Hepatic stellate cell (primary cell): ENCODE results near the gene TSC22D4.

ENCODE experiments used
- DNase-seq: peaks from one replicate; pipeline ENCODE4 v3.0.0; 2011; ENCODE audit warnings: low spot score

Gene TSC22D4

DNA sequence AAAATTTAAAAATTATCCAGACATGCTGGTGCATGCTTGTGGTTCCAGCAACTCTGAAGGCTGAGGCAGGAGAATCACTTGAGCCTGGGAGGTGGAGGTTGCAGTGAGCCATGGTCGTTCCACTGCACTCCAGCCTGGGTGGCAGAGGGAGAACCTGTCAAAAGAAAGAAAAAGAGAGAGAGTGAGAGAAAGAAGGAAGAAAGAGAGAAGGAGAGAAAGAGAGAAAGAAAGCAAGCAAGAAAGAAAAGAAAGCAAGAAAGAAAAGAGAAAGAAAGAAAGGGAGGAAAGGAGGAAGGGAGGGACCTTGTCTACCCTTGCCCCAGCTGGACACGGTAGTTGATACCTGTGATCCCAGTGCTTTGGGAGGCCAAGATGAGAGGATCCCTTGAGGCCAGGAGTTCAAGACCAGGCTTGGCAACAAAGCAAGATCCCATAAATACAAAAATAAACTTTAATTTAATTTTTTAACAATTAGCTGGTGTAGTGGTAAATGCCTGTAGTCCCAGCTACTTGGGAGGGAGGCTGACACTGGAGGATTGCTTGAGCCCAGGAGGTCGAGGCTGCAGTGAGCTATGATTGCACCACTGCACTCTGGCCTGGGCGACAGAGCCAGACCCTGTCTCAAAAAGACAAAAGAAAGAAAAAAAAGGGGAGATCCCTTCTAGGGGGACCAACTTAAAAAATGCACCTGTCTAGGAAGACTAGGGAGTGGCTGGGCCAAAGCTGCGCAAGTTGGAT, 13.9 kb upstream of the TSC22D4 start:
- DNase-seq: no peak

- DNase-seq: no peak
These were observed 12.2 kb upstream of the TSC22D4 start for GRCh38 chr7:100491192-100491578.

GRCh38 chr7:100490483-100491191, 11.6 kb upstream of the TSC22D4 start:
- no peak for DNase-seq

GRCh38 chr7:100489824-100490223, 10.8 kb upstream of the TSC22D4 start:
- DNase-seq: peak; percentile 99

- DNase-seq: no peak
These were observed 10.1 kb upstream of the TSC22D4 start for GRCh38 chr7:100489121-100489520.

- DNase-seq: no peak
These were observed 9.5 kb upstream of the TSC22D4 start for GRCh38 chr7:100488333-100489095.

DNA sequence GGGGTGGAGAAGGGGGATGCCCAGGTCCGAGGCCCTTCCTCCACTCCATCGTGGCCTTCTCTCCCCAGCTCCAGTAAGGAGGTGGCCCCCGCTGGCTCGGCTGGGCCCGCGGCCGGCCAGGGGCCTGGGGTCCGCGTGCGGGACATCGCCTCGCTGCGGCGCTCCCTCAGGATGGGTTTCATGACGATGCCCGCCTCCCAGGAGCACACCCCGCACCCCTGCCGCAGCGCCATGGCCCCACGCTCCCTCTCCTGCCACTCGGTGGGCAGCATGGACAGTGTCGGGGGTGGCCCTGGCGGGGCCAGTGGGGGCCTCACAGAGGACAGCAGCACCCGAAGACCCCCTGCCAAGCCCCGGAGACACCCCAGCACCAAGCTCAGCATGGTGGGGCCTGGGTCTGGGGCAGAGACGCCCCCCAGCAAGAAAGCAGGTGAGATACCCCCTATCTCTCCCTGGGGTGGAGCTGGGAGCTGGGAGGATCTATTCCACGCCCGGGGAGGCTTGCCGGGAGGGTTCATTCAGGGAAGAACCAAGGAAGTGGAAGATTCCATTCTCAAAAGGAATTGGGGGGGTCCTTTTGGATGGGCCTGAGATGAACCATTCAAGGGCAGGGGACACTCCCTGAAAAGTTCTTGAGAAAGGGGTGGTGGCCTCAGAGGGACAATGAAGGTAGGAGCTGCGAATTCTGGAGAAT, 7.9 kb upstream of the TSC22D4 start:
- DNase-seq: peak; percentile 50

DNA sequence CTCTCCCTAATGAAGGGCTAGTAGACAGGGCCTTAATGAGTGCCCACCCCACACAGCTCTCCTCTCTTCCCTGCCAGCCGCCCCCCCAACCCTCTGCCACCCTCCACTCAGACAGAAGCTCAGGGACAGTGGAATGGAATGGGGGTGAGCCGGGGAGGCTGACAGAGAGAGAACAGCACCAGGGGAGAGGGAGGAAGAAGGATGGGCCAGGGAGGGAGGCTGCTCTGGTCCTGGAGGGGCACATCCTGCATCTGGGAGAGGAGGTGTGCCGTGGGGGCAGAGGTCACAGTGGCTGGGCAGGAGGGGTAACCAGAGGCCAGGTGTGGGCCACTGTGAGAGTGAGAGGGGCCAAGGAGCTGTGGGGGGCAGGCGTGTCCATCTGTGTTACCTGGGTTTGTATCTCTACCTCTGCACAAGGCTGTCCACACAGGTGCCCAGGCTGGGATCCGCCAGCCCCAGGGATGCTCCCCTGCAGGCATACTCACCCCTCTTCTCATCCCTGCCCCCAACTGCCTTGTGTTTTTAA, 7.2 kb upstream of the TSC22D4 start:
- DNase-seq: peak; percentile 4

GRCh38 chr7:100485471-100485876, 6.5 kb upstream of the TSC22D4 start:
- peak; percentile 2 for DNase-seq

- DNase-seq: no peak
These were observed 5.6 kb upstream of the TSC22D4 start for GRCh38 chr7:100484673-100485045.

DNA sequence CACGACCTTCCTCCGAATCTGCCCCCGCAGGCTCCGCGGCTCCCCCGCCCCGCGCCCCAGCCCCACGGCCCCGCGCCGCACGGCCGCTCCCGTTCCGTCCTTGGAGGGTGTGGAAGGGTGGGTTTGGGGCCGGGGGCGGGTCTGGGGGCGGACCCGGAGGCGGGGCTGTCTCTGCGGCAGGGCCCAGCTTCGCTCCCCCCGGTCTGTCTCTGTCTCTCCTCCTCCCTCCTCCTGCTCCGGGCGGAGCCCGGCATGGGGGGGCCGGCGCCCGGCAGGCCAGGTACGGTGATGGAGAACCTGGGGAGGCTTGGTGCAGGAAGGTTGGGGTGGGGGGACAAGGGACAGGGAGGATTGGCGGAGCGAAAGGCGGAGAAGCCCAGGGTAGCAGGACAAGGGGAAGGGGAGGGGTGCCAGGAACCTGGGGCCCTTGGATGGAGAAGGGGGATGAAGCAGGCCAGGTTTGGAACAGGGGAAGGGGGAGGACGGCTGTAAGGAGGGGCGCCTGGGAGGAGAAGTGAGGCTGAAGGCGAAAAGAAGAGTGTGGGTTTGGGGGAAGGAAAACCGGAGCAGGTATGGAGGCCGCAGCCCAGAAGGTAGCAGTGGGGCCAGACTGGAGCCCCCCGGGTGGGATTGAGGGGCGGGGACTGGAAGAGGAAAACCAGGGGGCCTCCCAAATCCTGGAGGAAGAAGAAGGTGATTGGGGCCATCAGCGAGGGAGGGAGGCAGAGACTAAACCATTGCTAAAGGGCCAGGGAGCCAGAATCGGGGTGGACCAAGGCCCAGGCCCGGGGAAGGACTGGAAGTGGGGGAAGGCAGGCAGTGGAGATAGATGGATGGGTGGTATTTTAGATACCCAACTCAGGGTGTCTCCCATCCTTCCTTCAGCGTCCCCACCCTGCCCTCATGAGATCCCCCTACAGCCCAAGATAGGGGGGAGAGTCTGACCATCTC, 5.0 kb upstream of the TSC22D4 start, which contains the start of gene NYAP1:
Gene NYAP1 (plus strand): TSS at position 206 of the 951 bp plus-strand sequence. CDS start 1,385 bp downstream, outside the sequence.
- DNase-seq: peak; percentile 66

DNA sequence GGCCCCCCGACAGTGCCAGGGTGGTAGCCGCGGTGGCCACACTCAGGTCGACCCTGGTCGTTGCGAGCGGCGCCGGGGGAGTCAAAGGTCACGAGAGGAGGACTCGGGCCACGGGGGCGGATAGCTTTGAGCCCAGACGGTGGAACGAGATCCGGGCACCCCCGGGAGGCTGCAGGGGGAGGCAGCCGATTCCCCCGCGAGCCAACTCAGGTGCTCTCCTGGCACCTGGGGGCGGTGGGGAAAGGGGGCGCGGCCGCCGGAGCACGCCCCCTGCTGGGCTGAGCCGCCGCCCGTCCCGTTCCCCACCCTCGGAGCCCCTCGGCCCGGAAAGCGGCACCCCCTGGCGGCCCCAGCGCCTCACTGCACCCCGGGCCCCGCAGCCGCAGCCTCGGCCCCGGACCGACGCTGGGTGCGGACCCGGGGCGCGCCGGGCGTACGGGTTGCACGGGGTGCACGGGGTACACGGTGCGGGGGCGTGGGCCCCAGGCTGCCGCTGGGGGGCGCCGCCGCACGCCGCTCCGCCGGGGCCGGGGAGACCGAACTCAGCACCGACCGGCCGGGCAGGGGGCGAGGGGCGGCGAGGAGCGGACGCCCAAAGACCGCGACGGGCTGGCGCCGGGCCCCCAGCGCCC, 4.2 kb upstream of the TSC22D4 start:
- peak; percentile 85 for DNase-seq

- DNase-seq: no peak
These were observed 3.7 kb upstream of the TSC22D4 start for GRCh38 chr7:100482728-100483089.

DNA sequence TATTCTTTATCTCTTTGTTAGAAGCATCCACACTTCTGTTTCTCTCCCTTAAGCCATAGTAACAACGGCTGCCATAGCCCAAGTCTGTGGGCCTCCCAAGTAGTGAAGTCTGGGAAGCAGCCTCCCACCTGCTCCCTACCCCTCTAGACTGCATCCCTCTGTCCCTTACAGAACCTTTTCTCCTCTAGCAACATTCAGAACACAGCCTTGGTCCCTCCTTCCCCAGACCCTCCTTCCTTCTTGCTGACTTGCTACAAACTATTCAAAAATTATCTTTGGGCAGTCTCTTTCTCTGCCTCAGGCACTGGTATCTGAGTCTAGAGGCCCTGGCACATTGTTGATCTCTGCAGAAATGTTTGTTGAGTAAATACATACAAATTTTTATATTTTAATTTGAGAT, 2.5 kb upstream of the TSC22D4 start:
- no peak for DNase-seq

DNA sequence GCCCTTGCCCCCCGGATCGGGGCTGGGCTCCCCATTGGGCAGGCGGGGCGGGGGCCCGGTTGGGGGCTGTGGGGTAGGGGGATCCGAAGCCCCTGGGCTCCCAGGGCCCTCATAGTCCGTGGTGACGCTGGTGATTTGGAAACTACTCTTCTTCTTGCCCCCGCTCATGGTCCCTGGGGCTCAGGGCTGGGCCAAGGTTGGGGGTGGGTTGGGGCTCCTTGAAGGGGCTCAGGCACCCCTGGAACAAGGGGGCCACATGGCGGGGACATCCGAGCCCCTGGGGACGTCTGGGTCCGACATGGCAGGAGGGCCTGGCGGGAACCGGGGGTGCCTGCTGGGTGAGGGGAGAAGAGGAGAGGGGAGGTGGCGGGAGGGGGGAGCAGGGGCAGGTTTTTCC, 1.1 kb downstream of the TSC22D4 start:
- DNase-seq: no peak

- peak; percentile 61 for DNase-seq
These were observed 1.8 kb downstream of the TSC22D4 start for GRCh38 chr7:100476903-100477870.

DNA sequence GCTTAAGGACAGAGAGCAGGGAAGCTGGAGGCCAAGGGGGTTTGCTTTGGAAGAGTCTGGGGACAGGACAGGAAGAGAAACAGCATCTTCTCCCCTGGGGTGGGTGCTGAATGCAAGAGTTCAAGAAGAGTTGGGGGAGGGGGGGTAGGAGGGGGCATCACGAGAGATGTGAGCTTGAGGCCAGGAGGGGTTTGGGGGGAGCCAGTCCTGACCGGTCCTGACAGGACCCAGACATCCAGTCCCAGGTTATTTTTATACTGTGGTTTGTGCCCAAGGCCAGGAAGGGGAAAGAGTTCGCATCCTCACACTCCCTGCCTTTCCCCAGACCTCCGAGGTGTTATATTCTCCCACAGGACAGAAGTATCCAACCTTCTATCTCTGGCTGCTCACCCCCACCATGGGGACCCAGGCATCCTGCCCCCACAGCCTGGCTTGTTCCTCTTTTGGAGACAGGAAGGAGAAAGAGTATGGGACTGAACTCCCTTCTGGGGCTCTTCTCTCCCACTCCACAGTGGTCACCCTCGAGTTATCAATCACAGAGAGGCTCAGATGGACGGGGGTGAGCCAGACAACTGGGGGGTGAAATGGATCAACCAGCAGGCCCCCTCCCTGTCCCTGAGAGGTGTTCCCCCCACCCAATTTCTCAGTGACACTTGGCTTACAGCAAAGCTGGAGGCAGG, 2.8 kb downstream of the TSC22D4 start:
- no peak for DNase-seq

- no peak for DNase-seq
These were observed 3.5 kb downstream of the TSC22D4 start for GRCh38 chr7:100475549-100475948.
